Endothelial cell of umbilical vein (primary cell): Measurements from ENCODE around the gene TMEM167B. TPM values are rescaled to one million over a fixed set of nuclear protein-coding genes. Genes with fewer than 3 reads are reported as not detected.

Source experiments
- BruUV-seq: library from RNA; stranded (reverse); fragments of 400-500 nt; replicated peaks from 2 replicates; lab custom pipeline; 2021; lab: Mats Ljungman, UMichigan
- CTCF ChIA-PET: fragments of 300-600, 350-600 bp; sonication (Branson Sonifier 250); formaldehyde crosslinking; loops from one replicate; lab custom pipeline; 2021; ENCODE audit warnings: antibody characterized with exemption, inconsistent platforms; lab: Charles Lee
- POLR2A ChIA-PET: fragments of 300-600, 350-600 bp; sonication (Branson Sonifier 250); formaldehyde crosslinking; loops from one replicate; lab custom pipeline; 2021; ENCODE audit warnings: antibody characterized with exemption, inconsistent platforms; lab: Charles Lee
- DNase-seq: peaks from one replicate; pipeline ENCODE4 v3.0.0-alpha.2; 2011; ENCODE audit warnings: low read depth, low spot score
- FAIRE-seq: peaks from 2 replicates; lab custom pipeline; 2011; peaks lifted over from hg19 to GRCh38; lab: Jason Lieb, UNC
- H2AFZ ChIP-seq: 2 replicates; pipeline ENCODE4 v1.6.0; 2012; ENCODE audit warnings: low read depth, low read length, control low read depth, inconsistent platforms
- H3K27ac ChIP-seq: 2 replicates; pipeline ENCODE4 v1.5.1; 2011; ENCODE audit warnings: low read depth, mild to moderate bottlenecking, control low read depth, low read length, moderate library complexity; ENCODE audit not compliant: insufficient read depth
- H3K27me3 ChIP-seq, 2 experiments: 2 replicates each; pipeline versions ENCODE4 v1.6.0 to v1.6.1; 2011; ENCODE audit warnings: low read length in 2 of 2, mixed read lengths in 1 of 2; ENCODE audit not compliant: control insufficient read depth in 2 of 2, insufficient read depth in 2 of 2
- H3K36me3 ChIP-seq, 2 experiments: 2 replicates in 1 of 2; 3 replicates in 1 of 2; pipeline ENCODE4 v1.5.1; 2011; ENCODE audit warnings: low read length in 2 of 2, mild to moderate bottlenecking in 1 of 2, moderate library complexity in 1 of 2; ENCODE audit not compliant: control insufficient read depth in 2 of 2, insufficient read depth in 2 of 2; ENCODE audit errors: extremely low read depth in 1 of 2
- H3K4me1 ChIP-seq: 3 replicates; pipeline ENCODE4 v1.5.1; 2011; ENCODE audit warnings: mild to moderate bottlenecking, low read length; ENCODE audit not compliant: control insufficient read depth, insufficient read depth; ENCODE audit errors: extremely low read depth
- H3K4me2 ChIP-seq: 2 replicates; pipeline ENCODE4 v1.6.1; 2011; ENCODE audit warnings: low read length, control low read depth, mixed read lengths; ENCODE audit not compliant: insufficient read depth
- H3K4me3 ChIP-seq, 3 experiments: fragments of 200-600 bp in 1 of 3; sonication (generic), shearing (Covaris generic) in 1 of 3; replicated peaks in 1 of 3; 2 replicates each; pipeline ENCODE4 v1.5.1; 2011 to 2016; ENCODE audit warnings: control low read depth in 3 of 3, low read length in 3 of 3, mild to moderate bottlenecking in 2 of 3, inconsistent platforms in 1 of 3, low read depth in 1 of 3, moderate library complexity in 1 of 3; ENCODE audit not compliant: insufficient read depth in 1 of 3
- H3K79me2 ChIP-seq: 2 replicates; pipeline ENCODE4 v1.6.0; 2012; ENCODE audit warnings: low read length, inconsistent platforms; ENCODE audit not compliant: control insufficient read depth, insufficient read depth
- H3K9ac ChIP-seq: replicated peaks from 2 replicates; pipeline ENCODE3; 2011; ENCODE audit warnings: low read length, control low read depth; ENCODE audit not compliant: insufficient read depth; ENCODE audit errors: extremely low read depth
- H3K9me1 ChIP-seq: replicated peaks from 3 replicates; pipeline ENCODE4 v1.6.0; 2011; ENCODE audit warnings: mild to moderate bottlenecking, low read length; ENCODE audit not compliant: control insufficient read depth, insufficient read depth; ENCODE audit errors: extremely low read depth
- H3K9me3 ChIP-seq: replicated peaks from 2 replicates; pipeline ENCODE4 v1.5.1; 2012; ENCODE audit warnings: low read length, inconsistent platforms; ENCODE audit not compliant: control insufficient read depth, insufficient read depth
- H4K20me1 ChIP-seq: replicated peaks from 2 replicates; pipeline ENCODE3; 2011; ENCODE audit warnings: mild to moderate bottlenecking, low read length; ENCODE audit not compliant: control insufficient read depth, insufficient read depth; ENCODE audit errors: extremely low read depth
- CTCF ChIP-seq, 2 donors: IDR thresholded peaks; 1 replicate in 1 of 2; 2 replicates in 1 of 2; pipeline ENCODE4 v1.5.1; 2011; ENCODE audit warnings: low read length in 2 of 2, mild to moderate bottlenecking in 2 of 2, moderate library complexity in 2 of 2, control low read depth in 1 of 2, inconsistent platforms in 1 of 2, low read depth in 1 of 2; ENCODE audit not compliant: insufficient read depth in 1 of 2; ENCODE audit errors: extremely low read depth in 1 of 2
- EZH2 ChIP-seq: IDR thresholded peaks from 2 replicates; pipeline ENCODE4 v1.6.1; 2012; ENCODE audit warnings: borderline replicate concordance, low read depth, mild to moderate bottlenecking, moderate library complexity, low read length, inconsistent platforms; ENCODE audit not compliant: severe bottlenecking
- FOS ChIP-seq: IDR thresholded peaks from 2 replicates; pipeline ENCODE4 v1.6.1; 2011; ENCODE audit warnings: mild to moderate bottlenecking, low read length, moderate library complexity, borderline replicate concordance; ENCODE audit not compliant: insufficient read depth
- GATA2 ChIP-seq: IDR thresholded peaks from 2 replicates; pipeline ENCODE4 v1.7.0; 2011; ENCODE audit warnings: low read depth, mild to moderate bottlenecking, moderate library complexity, mixed read lengths, low read length; ENCODE audit not compliant: insufficient read length, insufficient read depth
- JUN ChIP-seq: IDR thresholded peaks from 2 replicates; pipeline ENCODE4 v1.6.1; 2011; ENCODE audit warnings: borderline replicate concordance, low read depth; ENCODE audit not compliant: insufficient read length, insufficient read depth
- MAX ChIP-seq: IDR thresholded peaks from 2 replicates; pipeline ENCODE4 v1.6.1; 2011; ENCODE audit not compliant: insufficient read depth, insufficient read length
- MYC ChIP-seq: IDR thresholded peaks from one replicate; pipeline ENCODE4 v1.6.1; 2011; ENCODE audit warnings: mild to moderate bottlenecking, low read depth, low read length
- POLR2A ChIP-seq: IDR thresholded peaks from 2 replicates; pipeline ENCODE4 v1.6.1; 2012; ENCODE audit warnings: low read depth, mild to moderate bottlenecking, control low read depth, low read length
- POLR2AphosphoS5 ChIP-seq: IDR thresholded peaks from 2 replicates; pipeline ENCODE4 v1.6.1; 2012; ENCODE audit warnings: low read depth, mild to moderate bottlenecking, control low read depth, low read length, moderate library complexity; ENCODE audit not compliant: insufficient read depth
- dilution Hi-C: fragments of 300-500 bp; cut with MboI; formaldehyde crosslinking; loops from one replicate; pipeline ENCODE4 v1.15.0; 2019; ENCODE audit warnings: low sequenced_read_pairs; ENCODE audit not compliant: extremely low pct_ligation_motif_present
- intact Hi-C: fragments of 100-400 bp; cut with micrococcal nuclease; formaldehyde crosslinking; loops from one replicate; pipeline ENCODE4 v1.10.0; 2022
- polyA plus RNA-seq, 4 experiments: library from polyadenylated mRNA; depleted of rRNA in 3 of 4; stranded (reverse) in 3 of 4; unstranded in 1 of 4; fragments of >200 nt; gene quantifications; 2 replicates each; pipeline versions ENCODE4 v1.2.1 to v1.2.3, GENCODE V29; 2011 to 2012; ENCODE audit warnings: missing spikeins in 1 of 4
- total RNA-seq: library from RNA; stranded (reverse); gene quantifications from 2 replicates; pipeline ENCODE4 v1.2.3, GENCODE V29; 2021

Gene TMEM167B
- total and polyA plus RNA-seq, 2 donors (not counting 3 experiments of a cell fraction or from before 2014, with no cell fraction given), result 6.7 to 21.1 TPM

GRCh38 chr1:109140392-109140791 is 49.8 kb downstream of the TMEM167B start:
- Histone ChIP-seq H3K27me3 (peaks cover 0 to 2% of the 10 kb centered on the region in 2 experiments), H2AFZ (no peak overlapping the region), H3K79me2 (no peaks in the 10 kb centered on the region), H3K4me3 (no peak overlapping the region), H3K4me2 (no peak overlapping the region), H3K9ac (no peak overlapping the region), H3K9me3 (no peaks in the 10 kb centered on the region), H4K20me1 (no peaks in the 10 kb centered on the region), H3K4me1 (no peaks in the 10 kb centered on the region), H3K9me1 (no peaks in the 10 kb centered on the region), H3K36me3 (no peaks in the 10 kb centered on the region), H3K27ac (no peak overlapping the region)
- BruUV-seq, result no TSS peak
- FAIRE-seq (no peak), DNase-seq (no peak)
- no peak for TF ChIP-seq FOS
- no peak for TF ChIP-seq GATA2
- no peak for TF ChIP-seq EZH2
- TF ChIP-seq POLR2A, result no peak
- TF ChIP-seq MAX, result no peak
- no peak for TF ChIP-seq CTCF (IDR thresholded peaks at IDR 0.05; ENCODE audit: extremely low read depth in 1 of 2, insufficient read depth in 1 of 2, low read depth in 1 of 2, low read length in 2 of 2)
- TF ChIP-seq MYC, result no peak
- no peak for TF ChIP-seq JUN
- TF ChIP-seq POLR2AphosphoS5, result no peak
- ChIA-PET POLR2A (no interaction called here), CTCF (interaction anchor here (0.9 to 1.0 kb wide), 2 partner anchors 9 to 12 kb away, joined by 3 to 4 read pairs; no protein-coding TSS in a partner anchor)
- dilution Hi-C loops, result no loop called here
- intact Hi-C loops, result no loop called here
